HepG2 (cell line): Measurements from ENCODE around the gene PIM3. TPM values are rescaled to one million over a fixed set of nuclear protein-coding genes. Genes with fewer than 3 reads are reported as not detected.

ENCODE experiments used
- EP300 ChIP-seq, 3 experiments: sonication (generic) in 1 of 3; formaldehyde crosslinking in 1 of 3; IDR thresholded peaks; 2 replicates each; pipeline versions ENCODE4 v1.5.1 to v1.6.1; 2011 to 2020; ENCODE audit warnings: low read depth in 2 of 3, low read length in 2 of 3, borderline replicate concordance in 1 of 3, improper control_type of control experiment in 1 of 3, mild to moderate bottlenecking in 1 of 3, missing genetic modification reagents in 1 of 3, moderate library complexity in 1 of 3
- HOXA7 ChIP-seq: sonication (generic); formaldehyde crosslinking; IDR thresholded peaks from 2 replicates; pipeline ENCODE4 v1.8.1; 2022; ENCODE audit warnings: mild to moderate bottlenecking, missing genetic modification reagents, moderate library complexity
- MAF1 ChIP-seq: sonication (generic); formaldehyde crosslinking; IDR thresholded peaks from 2 replicates; pipeline ENCODE4 v1.5.0; 2020; ENCODE audit warnings: missing genetic modification reagents, borderline replicate concordance
- MED8 ChIP-seq: sonication (generic); formaldehyde crosslinking; IDR thresholded peaks from 2 replicates; pipeline ENCODE4 v1.8.1; 2023; ENCODE audit warnings: mild to moderate bottlenecking, missing genetic modification reagents; ENCODE audit not compliant: insufficient replicate concordance
- PLRG1 ChIP-seq: fragments of 450-650 bp; conservative IDR thresholded peaks from 2 replicates; pipeline ENCODE4 v1.6.1; 2016
- PRDM15 ChIP-seq: sonication (generic); formaldehyde crosslinking; IDR thresholded peaks from 2 replicates; pipeline ENCODE4 v1.4.0; 2020; ENCODE audit warnings: missing genetic modification reagents
- SALL2 ChIP-seq: sonication (generic); formaldehyde crosslinking; IDR thresholded peaks from 2 replicates; pipeline ENCODE4 v1.8.1; 2023; ENCODE audit warnings: mild to moderate bottlenecking, missing genetic modification reagents, inconsistent platforms
- TCF7 ChIP-seq: sonication (generic); IDR thresholded peaks from 2 replicates; pipeline ENCODE4 v1.6.1; 2016; ENCODE audit warnings: antibody characterized with exemption, low read depth
- TOPORS ChIP-seq: sonication (generic); formaldehyde crosslinking; IDR thresholded peaks from 2 replicates; pipeline ENCODE4 v1.8.0; 2023; ENCODE audit warnings: mild to moderate bottlenecking, missing genetic modification reagents
- ZBTB3 ChIP-seq: sonication (generic); formaldehyde crosslinking; IDR thresholded peaks from 2 replicates; pipeline ENCODE4 v1.4.0; 2020; ENCODE audit warnings: low read depth, mild to moderate bottlenecking, moderate library complexity, missing genetic modification reagents, borderline replicate concordance
- ZBTB8A ChIP-seq: sonication (generic); formaldehyde crosslinking; IDR thresholded peaks from 2 replicates; pipeline ENCODE4 v1.4.0; 2020; ENCODE audit warnings: mild to moderate bottlenecking, low read depth, missing genetic modification reagents, borderline replicate concordance
- ZKSCAN1 ChIP-seq: fragments of 150-350 bp; IDR thresholded peaks from 2 replicates; pipeline ENCODE4 v1.6.1; 2014; ENCODE audit warnings: low read length
- ZNF296 ChIP-seq: sonication (generic); formaldehyde crosslinking; conservative IDR thresholded peaks from 2 replicates; pipeline ENCODE4 v1.5.0; 2020; ENCODE audit warnings: mild to moderate bottlenecking, missing genetic modification reagents
- ZNF574 ChIP-seq: sonication (generic); formaldehyde crosslinking; IDR thresholded peaks from 2 replicates; pipeline ENCODE4 v1.4.0; 2020; ENCODE audit warnings: missing genetic modification reagents
- ZNF598 ChIP-seq: sonication (generic); formaldehyde crosslinking; IDR thresholded peaks from 2 replicates; pipeline ENCODE4 v1.5.1; 2020; ENCODE audit warnings: mild to moderate bottlenecking, missing genetic modification reagents, borderline replicate concordance
- polyA plus RNA-seq, 8 experiments: library from polyadenylated mRNA; depleted of rRNA in 3 of 8; stranded (reverse) in 7 of 8; unstranded in 1 of 8; fragments of >200 nt; fragmentation: Illumina TruSeq in 4 of 8; extraction: Trizol in 4 of 8; gene quantifications; 2 replicates each; pipeline versions ENCODE4 v1.2.1 to v1.2.3, GENCODE V29; 2011 to 2016; ENCODE audit warnings: low read depth in 4 of 8, missing spikeins in 1 of 8, mixed read lengths in 1 of 8; ENCODE audit not compliant: insufficient read depth in 1 of 8
- total RNA-seq, 5 experiments: library from RNA; depleted of rRNA; stranded (reverse); fragments of >200 nt; fragmentation: Illumina TruSeq; extraction: Trizol; gene quantifications; 2 replicates each; pipeline ENCODE4 v1.2.3, GENCODE V29; 2016; ENCODE audit warnings: low read depth in 1 of 5

The PIM3 gene
- total and polyA plus RNA-seq, 2 of the 13 experiments (the other 11 are each of a cell fraction or from before 2014, with no cell fraction given), result 21.6 to 31.2 TPM

GRCh38 chr22:49958931-49959781 is 1.4 kb upstream of the PIM3 start (continued):
- TF ChIP-seq ZBTB8A (no peak), EP300 (IDR thresholded peaks at IDR 0.05; ENCODE audit: low read depth in 2 of 2, low read length in 2 of 2) (0 out of 4 replicates have a peak, but pooled peaks of 1 of the 2 experiments have one; percentile 20), EP300 (CRISPR knock-in tag; IDR thresholded peaks at IDR 0.05; ENCODE audit: borderline replicate concordance) (peak; percentile 24; the same call in 1 of the 2 replicates), PRDM15 (CRISPR knock-in tag) (no peak), TCF7 (peak; percentile 90), ZNF574 (no peak; the same call in none of the 2 replicates), ZNF598 (CRISPR knock-in tag) (peak; percentile 79; the same call in 1 of the 2 replicates), TOPORS (no peak), PLRG1 (no peak), MED8 (no peak), MAF1 (CRISPR knock-in tag) (no peak), ZBTB3 (CRISPR knock-in tag) (no peak; the same call in 1 of the 2 replicates), SALL2 (CRISPR knock-in tag) (no peak), ZKSCAN1 (no peak), ZNF296 (CRISPR knock-in tag) (peak; percentile 92), HOXA7 (no peak)
- TF ChIP-seq, all 625 proteins: peak for 150
